Neural crest cell (in vitro differentiated cells): ENCODE data around the gene GNG7. TPM values are rescaled to one million over a fixed set of nuclear protein-coding genes. Genes with fewer than 3 reads are reported as not detected.
A peak's percentile ranks its signal among the peaks of the same experiment; 100 is the strongest.
"Not testable (repeated sequence)": the region's sequence is repeated elsewhere in the genome, so short reads cannot be mapped to it uniquely, and the experiment has no call there.

Source experiments
- DNase-seq: peaks from one replicate; pipeline ENCODE4 v3.0.0; 2021; ENCODE audit warnings: low read depth, mixed read lengths, low spot score
- H3K27ac Mint-ChIP-seq: one replicate; pipeline ENCODE4 v1.8.0; 2021; ENCODE audit warnings: mild to moderate bottlenecking, mixed read lengths; ENCODE audit not compliant: unreplicated experiment
- H3K27me3 Mint-ChIP-seq: 2 replicates; pipeline ENCODE4 v1.8.0; 2021; ENCODE audit warnings: low read depth, mild to moderate bottlenecking, mixed read lengths
- H3K36me3 Mint-ChIP-seq: 2 replicates; pipeline ENCODE4 v1.8.0; 2021; ENCODE audit warnings: low read depth, mild to moderate bottlenecking, mixed read lengths
- H3K4me1 Mint-ChIP-seq: 2 replicates; pipeline ENCODE4 v1.8.0; 2021; ENCODE audit warnings: mixed read lengths
- H3K4me3 Mint-ChIP-seq: one replicate; pipeline ENCODE4 v1.8.0; 2021; ENCODE audit warnings: mild to moderate bottlenecking, mixed read lengths
- H3K9me3 Mint-ChIP-seq: 2 replicates; pipeline ENCODE4 v1.8.0; 2021; ENCODE audit warnings: mixed read lengths
- total RNA-seq: library from RNA; stranded (reverse); gene quantifications from 2 replicates; pipeline ENCODE4 v1.2.1, GENCODE V29; 2021
- TF ChIP-seq, protein P1 (sequence below): fragments of 200-600 bp; sonication (generic); conservative IDR thresholded peaks from 2 replicates; pipeline ENCODE4 v1.5.0; 2021; ENCODE audit warnings: antibody characterized with exemption, mild to moderate bottlenecking

Gene GNG7
- total RNA-seq, 1 donor from 2014 or later, result 13.9 TPM

DNA sequence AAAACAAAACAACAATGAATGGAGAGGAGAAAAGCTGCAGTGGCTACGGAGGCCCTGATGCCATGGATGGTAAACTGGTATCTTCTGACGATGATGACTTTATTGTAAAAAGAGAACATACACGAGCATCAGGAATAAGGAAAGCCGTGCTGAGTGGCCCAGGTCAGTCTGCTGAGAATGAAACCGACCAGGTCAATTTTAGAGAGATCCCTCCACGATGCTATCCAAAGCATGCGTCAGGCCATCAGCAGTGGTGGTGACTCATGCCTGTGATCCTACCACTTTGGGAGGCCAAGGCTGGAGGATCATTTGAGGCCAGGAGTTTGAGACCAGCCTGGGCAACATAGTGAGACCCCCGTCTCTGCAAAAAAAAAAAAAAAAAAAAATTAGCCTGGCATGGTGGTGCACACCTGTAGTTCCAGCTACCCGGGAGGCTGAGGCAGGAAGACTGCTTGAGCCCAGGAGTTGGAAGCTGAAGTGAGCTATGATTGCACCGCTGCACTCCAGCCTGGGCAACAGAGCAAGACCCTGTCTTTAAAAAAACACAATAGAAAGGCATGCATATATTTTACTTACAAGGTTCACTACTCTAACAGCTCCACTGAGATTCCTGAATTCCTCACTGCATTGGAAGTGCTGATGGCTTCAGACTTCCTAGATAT lies 164.3 kb downstream of the GNG7 start:
- H3K27me3 Mint-ChIP-seq, result no peaks in the 10 kb centered on the region
- no peaks in the 10 kb centered on the region for H3K36me3 Mint-ChIP-seq
- H3K9me3 Mint-ChIP-seq, result no peaks in the 10 kb centered on the region
- H3K4me1 Mint-ChIP-seq, result peaks cover 32% of the 10 kb centered on the region
- DNase-seq, result no peak
- TF ChIP-seq, protein P1, sequence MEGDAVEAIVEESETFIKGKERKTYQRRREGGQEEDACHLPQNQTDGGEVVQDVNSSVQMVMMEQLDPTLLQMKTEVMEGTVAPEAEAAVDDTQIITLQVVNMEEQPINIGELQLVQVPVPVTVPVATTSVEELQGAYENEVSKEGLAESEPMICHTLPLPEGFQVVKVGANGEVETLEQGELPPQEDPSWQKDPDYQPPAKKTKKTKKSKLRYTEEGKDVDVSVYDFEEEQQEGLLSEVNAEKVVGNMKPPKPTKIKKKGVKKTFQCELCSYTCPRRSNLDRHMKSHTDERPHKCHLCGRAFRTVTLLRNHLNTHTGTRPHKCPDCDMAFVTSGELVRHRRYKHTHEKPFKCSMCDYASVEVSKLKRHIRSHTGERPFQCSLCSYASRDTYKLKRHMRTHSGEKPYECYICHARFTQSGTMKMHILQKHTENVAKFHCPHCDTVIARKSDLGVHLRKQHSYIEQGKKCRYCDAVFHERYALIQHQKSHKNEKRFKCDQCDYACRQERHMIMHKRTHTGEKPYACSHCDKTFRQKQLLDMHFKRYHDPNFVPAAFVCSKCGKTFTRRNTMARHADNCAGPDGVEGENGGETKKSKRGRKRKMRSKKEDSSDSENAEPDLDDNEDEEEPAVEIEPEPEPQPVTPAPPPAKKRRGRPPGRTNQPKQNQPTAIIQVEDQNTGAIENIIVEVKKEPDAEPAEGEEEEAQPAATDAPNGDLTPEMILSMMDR, result no peak
- no peak overlapping the region for H3K27ac Mint-ChIP-seq
- H3K4me3 Mint-ChIP-seq, result no peak overlapping the region

DNA sequence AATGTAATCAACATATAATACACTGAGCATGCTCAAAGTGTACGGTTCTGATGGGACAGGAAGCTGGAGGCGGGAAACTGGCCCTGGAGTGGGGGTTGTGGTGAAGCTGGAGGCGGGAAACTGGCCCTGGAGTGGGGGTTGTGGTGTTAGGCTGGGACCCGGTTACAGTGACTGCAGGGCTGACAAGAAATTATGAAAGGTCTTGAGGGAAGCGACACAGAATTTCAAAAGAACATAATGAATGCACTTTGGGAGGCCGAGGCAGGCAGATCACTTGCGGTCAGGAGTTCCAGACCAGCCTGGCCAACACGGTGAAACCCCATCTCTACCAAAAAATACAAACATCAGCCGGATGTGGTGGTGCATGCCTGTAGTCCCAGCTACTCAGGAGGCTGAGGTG lies 164.9 kb downstream of the GNG7 start:
- H3K4me1 Mint-ChIP-seq, result peaks cover 25% of the 10 kb centered on the region
- not testable (repeated sequence) for H3K9me3 Mint-ChIP-seq, H3K4me3 Mint-ChIP-seq, H3K36me3 Mint-ChIP-seq, H3K27me3 Mint-ChIP-seq, DNase-seq
- peak overlapping the region; percentile 50 for H3K27ac Mint-ChIP-seq

DNA sequence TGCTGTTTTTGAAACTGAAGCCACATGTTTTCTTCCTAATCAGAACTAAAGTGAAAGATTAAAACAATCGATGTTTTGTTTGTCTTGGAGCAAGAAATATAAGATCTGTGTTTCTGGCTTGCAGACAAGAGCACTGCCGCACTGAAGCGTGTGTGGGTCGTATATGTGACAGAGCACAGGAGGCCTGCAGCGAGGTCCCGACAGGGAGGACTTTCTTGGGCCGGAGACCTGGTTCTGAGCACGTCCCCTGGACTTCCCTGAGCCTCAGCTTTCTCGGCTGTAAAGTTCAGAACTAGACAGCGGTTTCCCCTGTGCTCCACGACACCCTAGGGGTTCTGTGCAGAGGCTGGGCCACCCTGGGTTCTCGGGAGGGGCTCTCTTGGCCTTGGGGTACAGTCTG lies 166.0 kb downstream of the GNG7 start:
- TF ChIP-seq, protein P1, result no peak
- peaks cover 3% of the 10 kb centered on the region for H3K36me3 Mint-ChIP-seq
- peaks cover 20% of the 10 kb centered on the region for H3K4me1 Mint-ChIP-seq
- DNase-seq, result no peak
- no peak overlapping the region for H3K4me3 Mint-ChIP-seq
- no peaks in the 10 kb centered on the region for H3K9me3 Mint-ChIP-seq
- no peak overlapping the region for H3K27ac Mint-ChIP-seq
- no peaks in the 10 kb centered on the region for H3K27me3 Mint-ChIP-seq

DNA sequence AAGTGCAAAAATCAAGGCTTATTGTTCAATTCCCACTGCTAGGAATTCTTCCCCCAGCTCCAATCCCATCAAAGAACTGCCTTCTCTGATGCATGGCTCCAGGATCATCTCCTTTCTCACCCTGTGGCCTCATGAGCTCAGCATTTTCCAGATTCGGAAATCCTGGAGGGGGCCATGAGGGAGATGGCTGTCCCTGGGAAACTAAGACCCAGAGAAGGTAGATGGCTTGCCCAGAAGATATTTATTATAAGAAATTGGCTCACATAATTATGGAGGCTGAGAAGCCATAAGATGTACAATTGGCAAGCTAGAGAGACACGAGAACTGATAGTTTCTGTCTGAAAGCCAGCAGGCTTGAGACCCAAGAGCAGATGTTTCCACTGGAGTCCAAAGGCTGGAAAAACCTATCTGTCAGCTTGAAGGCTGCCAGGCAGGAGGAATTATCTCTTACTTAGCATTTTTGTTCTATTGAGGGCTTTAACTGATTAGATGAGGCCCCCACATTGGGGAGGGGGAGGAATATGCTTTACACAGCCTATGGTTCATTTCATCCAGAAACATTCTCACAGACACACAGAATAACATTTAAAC lies 168.0 kb downstream of the GNG7 start:
- Mint-ChIP-seq H3K4me3 (no peak overlapping the region), H3K27ac (peak overlapping the region; percentile 90), H3K9me3 (no peaks in the 10 kb centered on the region), H3K4me1 (peaks cover 15% of the 10 kb centered on the region), H3K27me3 (no peaks in the 10 kb centered on the region), H3K36me3 (peaks cover 3% of the 10 kb centered on the region)
- DNase-seq, result no peak
- TF ChIP-seq, protein P1, result no peak

DNA sequence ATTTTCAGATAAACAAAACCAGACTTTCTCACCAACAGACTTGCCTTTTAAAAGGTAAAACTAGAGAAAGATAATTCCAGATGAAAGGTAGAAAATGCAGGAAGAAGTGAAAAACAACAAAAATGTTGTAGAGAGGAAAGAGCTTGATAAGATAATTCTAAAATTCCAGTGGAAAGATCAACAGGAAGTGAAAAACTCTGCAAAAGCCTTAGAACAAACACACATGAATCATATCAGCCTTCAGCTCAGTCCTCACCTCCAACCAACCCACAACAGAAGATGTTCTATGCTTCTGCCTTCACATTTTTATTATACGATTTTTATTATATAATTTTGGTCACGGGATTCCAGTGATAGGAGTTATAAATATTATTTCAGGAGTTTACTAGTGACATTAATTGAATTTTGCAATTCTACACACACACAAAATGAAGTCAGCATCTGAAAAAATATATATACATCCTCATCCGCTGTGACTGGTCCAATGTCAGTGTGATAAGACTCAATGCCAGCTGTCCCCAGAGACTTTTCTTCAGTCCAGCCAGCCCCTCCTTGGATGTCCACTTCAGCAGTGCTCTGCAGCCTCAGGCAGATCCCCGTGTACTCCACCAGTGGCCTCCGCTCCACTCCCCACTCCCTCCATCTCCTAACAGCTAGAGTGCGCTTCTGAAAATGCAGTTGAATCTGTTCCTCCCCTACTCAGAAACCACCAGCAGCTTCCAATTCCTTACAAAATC lies 168.6 kb downstream of the GNG7 start:
- H3K4me3 Mint-ChIP-seq, result no peak overlapping the region
- TF ChIP-seq, protein P1, result no peak

DNA sequence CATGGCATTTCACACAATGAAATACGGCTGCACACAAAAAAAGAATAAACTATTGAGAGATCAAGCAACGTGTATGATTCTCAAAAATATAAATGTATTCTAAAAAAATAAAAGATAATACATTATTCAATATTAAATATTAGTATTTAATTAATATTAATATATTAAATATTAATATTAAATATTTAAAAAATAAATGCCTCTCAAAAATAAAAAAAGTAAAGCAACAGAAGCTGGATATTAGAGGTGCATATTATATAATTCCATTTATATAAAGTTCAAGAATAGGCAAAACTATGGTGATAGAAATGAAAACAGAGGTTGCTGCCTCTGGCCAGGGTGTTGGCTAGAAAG lies 169.4 kb downstream of the GNG7 start:
- peaks cover 3% of the 10 kb centered on the region for H3K36me3 Mint-ChIP-seq
- TF ChIP-seq, protein P1, result no peak
- H3K4me1 Mint-ChIP-seq, result peaks cover 15% of the 10 kb centered on the region
- no peak overlapping the region for H3K4me3 Mint-ChIP-seq
- no peak for DNase-seq
- H3K27ac Mint-ChIP-seq, result no peak overlapping the region
- H3K9me3 Mint-ChIP-seq, result no peaks in the 10 kb centered on the region
- H3K27me3 Mint-ChIP-seq, result no peaks in the 10 kb centered on the region

More for the DNA sequence above, 168.6 kb downstream of the GNG7 start:
- Mint-ChIP-seq H3K27ac (no peak overlapping the region), H3K9me3 (no peaks in the 10 kb centered on the region), H3K27me3 (no peaks in the 10 kb centered on the region), H3K36me3 (peaks cover 3% of the 10 kb centered on the region), H3K4me1 (peaks cover 15% of the 10 kb centered on the region)
- no peak for DNase-seq
